Measurements from ENCODE around the gene WDR1.

WDR1 gene

DNA sequence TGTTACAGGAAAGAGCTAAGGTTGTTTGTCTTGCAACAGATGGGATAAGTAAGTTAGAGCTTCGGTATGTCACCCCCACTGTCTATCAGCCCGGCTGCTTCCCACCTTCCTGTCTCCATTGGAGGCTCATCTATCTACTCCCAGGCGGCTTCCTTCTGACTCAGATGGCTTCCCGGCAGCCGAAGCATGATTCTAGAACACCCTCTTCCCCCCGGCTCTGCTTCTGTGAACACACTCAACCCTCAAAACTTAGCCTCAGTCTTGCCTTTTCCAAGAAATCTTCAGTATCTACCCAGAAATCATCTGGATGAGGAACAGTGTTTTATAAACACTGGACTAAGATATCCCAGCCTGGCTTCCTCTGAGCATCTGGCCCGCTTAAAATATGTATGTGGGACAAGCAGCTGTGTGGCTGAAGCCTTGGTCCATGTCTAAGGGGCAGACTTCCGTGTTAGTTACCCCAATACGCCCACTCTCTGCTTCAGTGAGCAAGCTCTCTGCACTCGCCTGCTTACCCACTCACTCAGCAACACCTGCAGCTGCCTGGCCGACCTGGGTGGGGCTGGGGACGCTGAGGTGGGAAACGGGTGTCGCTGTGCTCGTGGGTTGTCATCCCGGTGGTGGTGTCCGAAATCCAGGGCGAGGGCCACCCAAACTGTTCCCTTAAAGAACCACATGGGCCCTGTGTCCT lies 83.3 kb downstream of the WDR1 start:
- TF ChIP-seq, protein P1, sequence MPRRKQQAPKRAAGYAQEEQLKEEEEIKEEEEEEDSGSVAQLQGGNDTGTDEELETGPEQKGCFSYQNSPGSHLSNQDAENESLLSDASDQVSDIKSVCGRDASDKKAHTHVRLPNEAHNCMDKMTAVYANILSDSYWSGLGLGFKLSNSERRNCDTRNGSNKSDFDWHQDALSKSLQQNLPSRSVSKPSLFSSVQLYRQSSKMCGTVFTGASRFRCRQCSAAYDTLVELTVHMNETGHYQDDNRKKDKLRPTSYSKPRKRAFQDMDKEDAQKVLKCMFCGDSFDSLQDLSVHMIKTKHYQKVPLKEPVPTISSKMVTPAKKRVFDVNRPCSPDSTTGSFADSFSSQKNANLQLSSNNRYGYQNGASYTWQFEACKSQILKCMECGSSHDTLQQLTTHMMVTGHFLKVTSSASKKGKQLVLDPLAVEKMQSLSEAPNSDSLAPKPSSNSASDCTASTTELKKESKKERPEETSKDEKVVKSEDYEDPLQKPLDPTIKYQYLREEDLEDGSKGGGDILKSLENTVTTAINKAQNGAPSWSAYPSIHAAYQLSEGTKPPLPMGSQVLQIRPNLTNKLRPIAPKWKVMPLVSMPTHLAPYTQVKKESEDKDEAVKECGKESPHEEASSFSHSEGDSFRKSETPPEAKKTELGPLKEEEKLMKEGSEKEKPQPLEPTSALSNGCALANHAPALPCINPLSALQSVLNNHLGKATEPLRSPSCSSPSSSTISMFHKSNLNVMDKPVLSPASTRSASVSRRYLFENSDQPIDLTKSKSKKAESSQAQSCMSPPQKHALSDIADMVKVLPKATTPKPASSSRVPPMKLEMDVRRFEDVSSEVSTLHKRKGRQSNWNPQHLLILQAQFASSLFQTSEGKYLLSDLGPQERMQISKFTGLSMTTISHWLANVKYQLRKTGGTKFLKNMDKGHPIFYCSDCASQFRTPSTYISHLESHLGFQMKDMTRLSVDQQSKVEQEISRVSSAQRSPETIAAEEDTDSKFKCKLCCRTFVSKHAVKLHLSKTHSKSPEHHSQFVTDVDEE (CRISPR knock-in tag; IDR thresholded peaks at IDR 0.05) = no peak
- TF ChIP-seq ZNF70 (CRISPR knock-in tag; IDR thresholded peaks at IDR 0.05) (no peak), SNAI2 (CRISPR knock-in tag; IDR thresholded peaks at IDR 0.05) (no peak), ZC3H10 (CRISPR knock-in tag; IDR thresholded peaks at IDR 0.05) (no peak), PPARA (CRISPR knock-in tag; IDR thresholded peaks at IDR 0.05; ENCODE audit: borderline replicate concordance) (no peak), ZFP3 (CRISPR knock-in tag; IDR thresholded peaks at IDR 0.05) (no peak), CSDC2 (CRISPR knock-in tag; IDR thresholded peaks at IDR 0.05) (no peak), TCF4 (CRISPR knock-in tag; IDR thresholded peaks at IDR 0.05; ENCODE audit: borderline replicate concordance) (no peak), ZNF565 (CRISPR knock-in tag; conservative IDR thresholded peaks at IDR 0.05; ENCODE audit: low read depth) (no peak), OSR1 (CRISPR knock-in tag; IDR thresholded peaks at IDR 0.05) (no peak), ZNF8 (CRISPR knock-in tag; IDR thresholded peaks at IDR 0.05) (no peak), RARB (CRISPR knock-in tag; IDR thresholded peaks at IDR 0.05) (no peak), ZFP30 (CRISPR knock-in tag; IDR thresholded peaks at IDR 0.05) (no peak), ESRRG (CRISPR knock-in tag; IDR thresholded peaks at IDR 0.05) (no peak), TOX (CRISPR knock-in tag; IDR thresholded peaks at IDR 0.05; ENCODE audit: borderline replicate concordance) (no peak), ARNTL (CRISPR knock-in tag; IDR thresholded peaks at IDR 0.05; ENCODE audit: borderline replicate concordance, low read depth) (no peak)
- TF ChIP-seq, protein P2, sequence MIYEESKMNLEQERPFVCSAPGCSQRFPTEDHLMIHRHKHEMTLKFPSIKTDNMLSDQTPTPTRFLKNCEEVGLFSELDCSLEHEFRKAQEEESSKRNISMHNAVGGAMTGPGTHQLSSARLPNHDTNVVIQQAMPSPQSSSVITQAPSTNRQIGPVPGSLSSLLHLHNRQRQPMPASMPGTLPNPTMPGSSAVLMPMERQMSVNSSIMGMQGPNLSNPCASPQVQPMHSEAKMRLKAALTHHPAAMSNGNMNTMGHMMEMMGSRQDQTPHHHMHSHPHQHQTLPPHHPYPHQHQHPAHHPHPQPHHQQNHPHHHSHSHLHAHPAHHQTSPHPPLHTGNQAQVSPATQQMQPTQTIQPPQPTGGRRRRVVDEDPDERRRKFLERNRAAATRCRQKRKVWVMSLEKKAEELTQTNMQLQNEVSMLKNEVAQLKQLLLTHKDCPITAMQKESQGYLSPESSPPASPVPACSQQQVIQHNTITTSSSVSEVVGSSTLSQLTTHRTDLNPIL (CRISPR knock-in tag; IDR thresholded peaks at IDR 0.05; ENCODE audit: low read depth) = no peak
- TF ChIP-seq, protein P3, sequence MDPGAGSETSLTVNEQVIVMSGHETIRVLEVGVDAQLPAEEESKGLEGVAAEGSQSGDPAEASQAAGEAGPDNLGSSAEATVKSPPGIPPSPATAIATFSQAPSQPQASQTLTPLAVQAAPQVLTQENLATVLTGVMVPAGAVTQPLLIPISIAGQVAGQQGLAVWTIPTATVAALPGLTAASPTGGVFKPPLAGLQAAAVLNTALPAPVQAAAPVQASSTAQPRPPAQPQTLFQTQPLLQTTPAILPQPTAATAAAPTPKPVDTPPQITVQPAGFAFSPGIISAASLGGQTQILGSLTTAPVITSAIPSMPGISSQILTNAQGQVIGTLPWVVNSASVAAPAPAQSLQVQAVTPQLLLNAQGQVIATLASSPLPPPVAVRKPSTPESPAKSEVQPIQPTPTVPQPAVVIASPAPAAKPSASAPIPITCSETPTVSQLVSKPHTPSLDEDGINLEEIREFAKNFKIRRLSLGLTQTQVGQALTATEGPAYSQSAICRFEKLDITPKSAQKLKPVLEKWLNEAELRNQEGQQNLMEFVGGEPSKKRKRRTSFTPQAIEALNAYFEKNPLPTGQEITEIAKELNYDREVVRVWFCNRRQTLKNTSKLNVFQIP (CRISPR knock-in tag; IDR thresholded peaks at IDR 0.05; ENCODE audit: borderline replicate concordance, low read depth) = no peak
- TF ChIP-seq, protein P4, sequence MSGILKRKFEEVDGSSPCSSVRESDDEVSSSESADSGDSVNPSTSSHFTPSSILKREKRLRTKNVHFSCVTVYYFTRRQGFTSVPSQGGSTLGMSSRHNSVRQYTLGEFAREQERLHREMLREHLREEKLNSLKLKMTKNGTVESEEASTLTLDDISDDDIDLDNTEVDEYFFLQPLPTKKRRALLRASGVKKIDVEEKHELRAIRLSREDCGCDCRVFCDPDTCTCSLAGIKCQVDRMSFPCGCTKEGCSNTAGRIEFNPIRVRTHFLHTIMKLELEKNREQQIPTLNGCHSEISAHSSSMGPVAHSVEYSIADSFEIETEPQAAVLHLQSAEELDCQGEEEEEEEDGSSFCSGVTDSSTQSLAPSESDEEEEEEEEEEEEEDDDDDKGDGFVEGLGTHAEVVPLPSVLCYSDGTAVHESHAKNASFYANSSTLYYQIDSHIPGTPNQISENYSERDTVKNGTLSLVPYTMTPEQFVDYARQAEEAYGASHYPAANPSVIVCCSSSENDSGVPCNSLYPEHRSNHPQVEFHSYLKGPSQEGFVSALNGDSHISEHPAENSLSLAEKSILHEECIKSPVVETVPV (CRISPR knock-in tag; IDR thresholded peaks at IDR 0.05) = no peak
- TF ChIP-seq, protein P5, sequence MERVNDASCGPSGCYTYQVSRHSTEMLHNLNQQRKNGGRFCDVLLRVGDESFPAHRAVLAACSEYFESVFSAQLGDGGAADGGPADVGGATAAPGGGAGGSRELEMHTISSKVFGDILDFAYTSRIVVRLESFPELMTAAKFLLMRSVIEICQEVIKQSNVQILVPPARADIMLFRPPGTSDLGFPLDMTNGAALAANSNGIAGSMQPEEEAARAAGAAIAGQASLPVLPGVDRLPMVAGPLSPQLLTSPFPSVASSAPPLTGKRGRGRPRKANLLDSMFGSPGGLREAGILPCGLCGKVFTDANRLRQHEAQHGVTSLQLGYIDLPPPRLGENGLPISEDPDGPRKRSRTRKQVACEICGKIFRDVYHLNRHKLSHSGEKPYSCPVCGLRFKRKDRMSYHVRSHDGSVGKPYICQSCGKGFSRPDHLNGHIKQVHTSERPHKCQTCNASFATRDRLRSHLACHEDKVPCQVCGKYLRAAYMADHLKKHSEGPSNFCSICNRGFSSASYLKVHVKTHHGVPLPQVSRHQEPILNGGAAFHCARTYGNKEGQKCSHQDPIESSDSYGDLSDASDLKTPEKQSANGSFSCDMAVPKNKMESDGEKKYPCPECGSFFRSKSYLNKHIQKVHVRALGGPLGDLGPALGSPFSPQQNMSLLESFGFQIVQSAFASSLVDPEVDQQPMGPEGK (CRISPR knock-in tag; IDR thresholded peaks at IDR 0.05; ENCODE audit: borderline replicate concordance) = no peak
- no peak for ATAC-seq

DNA sequence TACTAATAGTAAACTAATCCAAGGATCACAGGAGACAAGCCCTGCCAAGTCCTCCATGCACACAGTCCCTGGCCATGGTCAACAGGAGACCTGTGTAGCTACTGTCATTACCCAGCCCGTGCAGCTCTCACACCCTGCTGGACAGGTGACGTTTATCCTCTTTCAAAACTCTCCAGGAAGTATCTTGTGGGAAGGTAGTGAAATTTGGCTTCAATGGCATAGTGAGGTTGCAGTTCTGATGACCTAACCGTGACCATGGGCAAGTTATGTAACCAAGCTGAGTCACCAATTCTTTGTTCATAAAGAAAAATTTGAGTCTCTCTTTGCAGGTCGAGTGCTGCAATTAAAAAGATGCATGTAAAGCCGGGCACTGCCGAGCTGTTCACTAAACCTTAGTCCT lies 84.0 kb downstream of the WDR1 start:
- no peak for ATAC-seq
- TF ChIP-seq, protein P3 (CRISPR knock-in tag; IDR thresholded peaks at IDR 0.05; ENCODE audit: borderline replicate concordance, low read depth) = no peak
- TF ChIP-seq ZNF8 (CRISPR knock-in tag; IDR thresholded peaks at IDR 0.05) (no peak), ESRRG (CRISPR knock-in tag; IDR thresholded peaks at IDR 0.05) (no peak), CSDC2 (CRISPR knock-in tag; IDR thresholded peaks at IDR 0.05) (no peak), PPARA (CRISPR knock-in tag; IDR thresholded peaks at IDR 0.05; ENCODE audit: borderline replicate concordance) (no peak), TCF4 (CRISPR knock-in tag; IDR thresholded peaks at IDR 0.05; ENCODE audit: borderline replicate concordance) (no peak), ZFP3 (CRISPR knock-in tag; IDR thresholded peaks at IDR 0.05) (no peak), TOX (CRISPR knock-in tag; IDR thresholded peaks at IDR 0.05; ENCODE audit: borderline replicate concordance) (no peak), ZFP30 (CRISPR knock-in tag; IDR thresholded peaks at IDR 0.05) (no peak), ZNF565 (CRISPR knock-in tag; conservative IDR thresholded peaks at IDR 0.05; ENCODE audit: low read depth) (no peak), ZNF70 (CRISPR knock-in tag; IDR thresholded peaks at IDR 0.05) (no peak), SNAI2 (CRISPR knock-in tag; IDR thresholded peaks at IDR 0.05) (no peak), OSR1 (CRISPR knock-in tag; IDR thresholded peaks at IDR 0.05) (no peak), GLIS3 (CRISPR knock-in tag; IDR thresholded peaks at IDR 0.05) (no peak)
- TF ChIP-seq, protein P5 (CRISPR knock-in tag; IDR thresholded peaks at IDR 0.05; ENCODE audit: borderline replicate concordance) = no peak
- TF ChIP-seq, protein P2 (CRISPR knock-in tag; IDR thresholded peaks at IDR 0.05; ENCODE audit: low read depth) = no peak
